ENCODE results near the gene TOP3A. TPM values are rescaled to one million over a fixed set of nuclear protein-coding genes. Genes with fewer than 3 reads are reported as not detected.
A peak's percentile ranks its signal among the peaks of the same experiment; 100 is the strongest.
"Not testable (repeated sequence)": the region's sequence is repeated elsewhere in the genome, so short reads cannot be mapped to it uniquely, and the experiment has no call there.

The TOP3A gene, protein sequence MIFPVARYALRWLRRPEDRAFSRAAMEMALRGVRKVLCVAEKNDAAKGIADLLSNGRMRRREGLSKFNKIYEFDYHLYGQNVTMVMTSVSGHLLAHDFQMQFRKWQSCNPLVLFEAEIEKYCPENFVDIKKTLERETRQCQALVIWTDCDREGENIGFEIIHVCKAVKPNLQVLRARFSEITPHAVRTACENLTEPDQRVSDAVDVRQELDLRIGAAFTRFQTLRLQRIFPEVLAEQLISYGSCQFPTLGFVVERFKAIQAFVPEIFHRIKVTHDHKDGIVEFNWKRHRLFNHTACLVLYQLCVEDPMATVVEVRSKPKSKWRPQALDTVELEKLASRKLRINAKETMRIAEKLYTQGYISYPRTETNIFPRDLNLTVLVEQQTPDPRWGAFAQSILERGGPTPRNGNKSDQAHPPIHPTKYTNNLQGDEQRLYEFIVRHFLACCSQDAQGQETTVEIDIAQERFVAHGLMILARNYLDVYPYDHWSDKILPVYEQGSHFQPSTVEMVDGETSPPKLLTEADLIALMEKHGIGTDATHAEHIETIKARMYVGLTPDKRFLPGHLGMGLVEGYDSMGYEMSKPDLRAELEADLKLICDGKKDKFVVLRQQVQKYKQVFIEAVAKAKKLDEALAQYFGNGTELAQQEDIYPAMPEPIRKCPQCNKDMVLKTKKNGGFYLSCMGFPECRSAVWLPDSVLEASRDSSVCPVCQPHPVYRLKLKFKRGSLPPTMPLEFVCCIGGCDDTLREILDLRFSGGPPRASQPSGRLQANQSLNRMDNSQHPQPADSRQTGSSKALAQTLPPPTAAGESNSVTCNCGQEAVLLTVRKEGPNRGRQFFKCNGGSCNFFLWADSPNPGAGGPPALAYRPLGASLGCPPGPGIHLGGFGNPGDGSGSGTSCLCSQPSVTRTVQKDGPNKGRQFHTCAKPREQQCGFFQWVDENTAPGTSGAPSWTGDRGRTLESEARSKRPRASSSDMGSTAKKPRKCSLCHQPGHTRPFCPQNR
- polyA plus RNA-seq (ENCODE audit: insufficient read length in 4 of 4) = 10 to 100 TPM; 34.3 to 41.7 (median 39.2) TPM

DNA sequence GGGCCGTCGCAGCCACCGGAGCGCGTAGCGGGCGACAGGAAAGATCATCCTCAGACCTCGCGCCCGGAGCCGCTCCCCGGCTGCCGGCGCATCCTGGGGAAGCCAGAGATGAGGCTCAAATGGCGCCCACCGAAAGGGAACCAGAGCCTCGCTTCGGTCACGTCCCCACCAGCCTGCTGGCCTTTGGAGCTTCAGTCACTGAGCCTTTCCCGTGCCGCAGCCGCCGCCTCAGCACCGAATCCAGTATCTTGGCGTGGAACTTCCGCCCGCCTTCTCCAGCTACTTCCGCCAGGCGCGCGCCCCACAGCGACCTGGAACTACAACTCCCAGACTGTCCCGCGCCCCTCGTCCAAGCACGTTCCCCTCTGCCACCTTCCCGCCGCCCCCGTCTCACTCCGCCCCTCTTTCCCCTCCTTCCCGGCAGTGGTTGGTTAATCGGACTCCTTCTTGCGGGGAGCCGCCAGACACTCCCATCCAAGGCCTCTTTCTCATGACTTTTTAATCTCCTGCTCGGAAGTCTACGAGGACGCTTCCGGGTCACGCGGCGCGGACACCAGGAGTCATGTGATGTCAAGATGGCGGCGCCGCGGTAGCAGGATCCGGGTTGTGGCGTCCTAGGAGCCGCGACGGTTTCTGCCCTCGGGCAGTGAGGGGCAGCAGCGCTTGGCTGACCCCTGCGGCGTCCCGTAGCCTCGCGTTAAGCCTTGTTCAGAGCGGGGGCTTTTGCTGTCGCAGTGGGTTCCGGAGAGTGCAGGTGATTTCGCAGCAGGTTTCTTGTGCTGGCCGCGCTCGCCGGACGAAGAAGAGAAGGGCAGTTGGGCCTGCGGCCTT lies at the start of gene TOP3A, which contains the start of gene SMCR8:
Gene TOP3A, minus strand, starts transcription at position 264 of the 831 bp plus-strand sequence. Its CDS starts 216 bp downstream, at position 48.
Gene SMCR8, plus strand, starts transcription at position 563 of the 831 bp plus-strand sequence. CDS start 497 bp downstream, outside the sequence.
- peak; percentile 86 to 96 (median 94) for DNase-seq (ENCODE audit: low read depth in 4 of 4, low spot score in 3 of 4)

DNA sequence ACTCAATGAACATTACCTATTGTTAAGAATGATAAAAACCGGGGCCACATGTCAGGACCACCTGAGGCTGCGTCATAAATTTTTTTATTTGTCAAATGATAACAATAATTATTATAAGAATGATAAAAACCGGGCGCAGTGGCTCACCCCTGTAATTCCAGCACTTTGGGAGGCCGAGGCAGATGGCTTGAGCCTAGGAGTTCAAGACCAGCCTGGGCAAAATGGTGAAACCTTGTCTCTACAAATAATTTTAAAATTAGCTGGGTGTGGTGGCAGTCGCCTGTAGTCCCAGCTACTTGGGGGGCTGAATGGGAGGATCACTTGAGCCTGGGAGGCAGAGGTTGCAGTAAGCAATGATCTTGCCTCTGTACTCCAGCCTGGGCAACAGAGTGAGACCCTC lies 49.4 kb upstream of the TOP3A start:
- DNase-seq (ENCODE audit: low read depth in 4 of 4, low spot score in 3 of 4) = no peak

DNA sequence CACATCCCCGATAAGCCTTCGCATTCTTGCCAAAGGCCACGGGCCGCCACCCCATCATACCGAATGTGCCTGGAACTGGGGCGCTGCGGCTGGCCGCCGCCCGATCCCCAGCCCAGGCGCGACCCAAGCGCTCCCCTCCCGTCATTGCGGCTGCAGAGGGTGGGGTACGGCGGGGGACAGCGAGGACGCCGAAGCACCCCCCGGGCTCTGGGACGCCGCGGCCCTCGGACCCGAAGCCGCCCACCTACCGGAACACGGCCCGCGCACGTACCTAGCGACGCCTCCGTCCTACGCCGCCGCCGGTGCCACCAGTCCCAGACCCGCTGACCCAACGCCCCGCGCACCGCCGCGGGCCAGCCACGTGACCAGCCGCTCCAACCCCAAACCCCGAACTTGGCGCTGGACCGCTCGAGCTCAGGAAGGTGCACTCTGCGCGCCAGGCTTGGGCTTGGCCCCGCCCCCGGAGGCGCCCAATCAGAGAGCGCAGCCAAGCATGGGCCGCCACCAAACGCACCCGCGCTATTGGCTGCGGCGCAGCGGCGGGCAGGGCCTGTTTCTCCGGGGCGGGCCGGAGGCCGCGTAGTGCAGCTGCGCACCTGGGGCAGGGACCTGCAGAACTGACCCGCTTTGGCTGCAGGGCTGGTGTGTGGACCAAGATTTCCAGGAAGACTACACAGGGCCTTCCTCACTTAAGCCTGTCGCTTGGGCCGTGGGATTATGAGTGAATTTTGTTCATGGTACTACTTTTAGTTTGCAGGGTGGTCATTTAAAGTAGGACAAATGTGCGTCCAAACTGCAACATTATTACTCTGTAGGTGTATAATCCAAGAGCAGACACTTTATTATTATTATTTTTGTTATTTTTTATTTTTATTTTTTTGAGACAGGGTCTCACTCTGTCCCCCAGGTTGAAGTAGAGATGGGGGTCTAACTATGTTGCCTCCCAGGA lies 48.6 kb upstream of the TOP3A start, which contains the start of gene SHMT1:
Gene SHMT1, minus strand, starts transcription at position 450 of the 949 bp plus-strand sequence. CDS start 7,569 bp downstream, outside the sequence.
- peak; percentile 75 to 84 (median 82) for DNase-seq (ENCODE audit: low read depth in 4 of 4, low spot score in 3 of 4)

DNA sequence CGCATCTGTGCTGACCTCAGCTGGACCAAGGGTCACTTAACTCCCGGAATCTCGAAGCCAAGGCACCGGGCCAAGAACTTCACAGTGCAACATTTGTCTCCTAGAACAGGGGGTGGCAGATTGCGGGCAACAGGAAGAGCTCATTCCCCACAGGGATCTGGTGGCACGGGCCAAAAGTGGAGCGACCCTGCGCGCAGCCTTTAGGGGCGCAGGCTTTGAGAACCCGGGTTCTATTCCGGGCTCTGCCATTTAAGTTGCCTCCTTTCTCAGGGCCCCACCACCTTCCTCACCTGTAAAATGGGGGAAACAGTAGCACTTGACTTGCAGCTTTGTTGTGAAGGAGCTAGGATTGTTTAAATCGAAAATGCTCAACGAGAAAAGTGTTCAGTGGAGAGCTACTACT lies 47.9 kb upstream of the TOP3A start:
- DNase-seq (ENCODE audit: low read depth in 4 of 4, low spot score in 3 of 4) = peak in 2 of 4 donors; percentile 38 to 47

DNA sequence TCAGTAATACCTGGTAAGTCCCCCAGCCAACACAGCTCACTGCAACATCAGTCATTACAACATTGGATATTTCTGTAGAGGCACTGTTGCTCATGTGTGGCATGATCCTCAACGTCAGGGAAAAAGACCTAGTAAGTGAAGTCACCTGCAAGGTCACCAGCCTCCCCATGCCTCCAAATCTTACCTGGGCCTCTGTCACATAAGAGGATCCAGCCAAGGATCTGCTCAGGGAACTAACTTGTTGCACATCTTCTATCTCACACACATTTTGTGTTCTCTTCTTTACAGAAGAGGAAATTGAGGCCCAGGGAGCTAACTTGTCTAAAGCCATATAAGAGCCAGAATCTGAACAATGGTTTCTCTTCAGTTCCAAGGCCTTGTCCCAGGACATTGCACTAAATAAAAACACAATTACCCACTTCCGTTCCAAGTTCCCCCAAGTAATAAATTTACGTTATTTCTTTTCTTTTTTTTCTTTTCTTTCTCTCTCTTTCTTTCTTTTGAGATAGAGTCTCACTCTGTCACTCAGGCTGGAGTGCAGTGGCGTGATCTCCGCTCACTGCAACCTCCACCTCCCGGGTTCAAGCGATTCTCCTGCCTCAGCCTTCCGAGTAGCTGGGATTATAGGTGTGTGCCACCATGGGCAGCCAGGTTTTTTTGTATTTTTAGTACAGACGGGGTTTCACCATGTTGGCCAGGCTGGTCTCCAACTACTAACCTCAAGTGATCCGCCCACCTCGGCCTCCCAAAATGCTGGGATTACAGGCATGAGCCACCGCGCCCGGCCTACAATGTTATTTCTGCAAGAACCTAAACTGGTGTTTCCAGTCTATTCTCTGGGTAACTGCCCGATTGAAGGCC lies 47.3 kb upstream of the TOP3A start:
- DNase-seq (ENCODE audit: low read depth in 4 of 4, low spot score in 3 of 4) = no peak

DNA sequence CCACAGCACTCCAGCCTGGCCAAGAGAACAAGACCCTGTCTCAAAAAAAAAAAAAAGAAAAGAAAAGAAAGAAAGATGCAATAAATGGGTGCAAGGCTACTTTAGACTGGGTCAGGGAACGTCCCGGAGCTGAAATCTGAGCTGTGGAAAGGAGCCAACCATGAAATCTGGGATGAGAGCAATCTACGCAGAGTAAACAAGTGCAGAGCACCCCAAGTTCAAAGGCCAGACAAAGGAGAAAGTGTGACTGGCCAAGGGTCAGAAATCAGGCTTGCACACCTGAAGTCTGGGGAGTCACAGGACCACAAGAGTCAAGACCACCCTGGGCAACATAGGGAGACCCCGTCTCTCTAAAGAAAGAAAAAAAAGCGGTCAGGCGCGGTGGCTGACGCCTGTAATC lies 45.7 kb upstream of the TOP3A start:
- no peak for DNase-seq (ENCODE audit: low read depth in 4 of 4, low spot score in 3 of 4)

DNA sequence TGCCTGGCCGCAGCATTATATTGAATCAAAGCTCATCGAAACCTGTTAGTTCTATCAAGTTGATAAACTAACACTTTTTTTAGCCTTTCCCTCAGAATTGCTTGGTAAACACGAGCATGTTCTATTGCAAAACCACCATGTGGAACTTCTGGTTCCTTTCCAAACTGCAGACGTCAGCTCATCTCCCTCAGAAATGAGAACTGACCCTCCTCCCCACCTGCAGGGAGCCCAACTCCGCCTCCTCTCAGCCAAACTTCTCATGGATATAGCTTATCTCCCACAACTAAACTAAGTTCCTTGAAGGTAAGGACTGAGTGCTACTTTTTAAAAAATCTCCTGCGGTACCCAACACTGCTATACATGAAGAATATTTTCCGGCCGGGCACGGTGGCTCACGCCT lies 41.8 kb upstream of the TOP3A start:
- no peak for DNase-seq (ENCODE audit: low read depth in 4 of 4, low spot score in 3 of 4)

DNA sequence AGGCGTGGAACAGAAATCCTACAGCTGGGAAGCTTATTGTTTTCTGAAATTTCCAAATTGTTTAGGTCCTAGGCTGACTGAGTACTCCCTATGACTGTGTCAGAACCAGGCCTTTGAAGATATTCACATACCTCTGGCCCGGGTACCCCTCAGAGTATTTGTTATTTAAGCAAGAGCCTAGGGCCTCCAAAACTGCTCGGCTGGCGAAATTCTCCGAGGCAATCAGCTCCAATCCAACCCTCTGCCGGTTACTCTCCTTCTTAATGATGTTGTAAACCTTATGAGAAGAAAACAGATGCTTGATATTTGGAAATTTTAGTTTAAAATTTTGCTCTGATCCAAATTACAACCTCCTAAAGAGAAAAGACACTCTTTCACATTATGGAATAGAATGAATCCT lies 38.7 kb upstream of the TOP3A start:
- no peak for DNase-seq (ENCODE audit: low read depth in 4 of 4, low spot score in 3 of 4)

DNA sequence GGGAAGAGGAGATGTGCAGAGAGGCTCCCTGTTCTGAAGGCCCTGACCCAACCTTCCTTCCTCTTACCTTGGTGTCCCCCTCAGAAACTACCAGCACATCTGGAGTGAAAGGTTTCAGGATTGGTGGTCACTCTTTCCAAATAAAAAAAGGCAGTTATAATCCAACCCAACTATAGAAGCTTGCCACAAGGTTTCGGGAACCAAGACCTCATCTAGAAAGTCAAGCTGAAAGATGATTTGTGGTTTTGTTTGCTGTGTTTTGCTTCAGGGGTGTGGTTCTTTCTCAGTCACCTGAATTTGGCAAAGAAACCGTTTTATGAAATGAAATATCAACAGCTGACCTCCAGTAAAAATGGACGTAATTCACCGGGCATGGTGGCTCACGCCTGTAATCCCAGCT lies 29.2 kb upstream of the TOP3A start:
- no peak for DNase-seq (ENCODE audit: low read depth in 4 of 4, low spot score in 3 of 4)

DNA sequence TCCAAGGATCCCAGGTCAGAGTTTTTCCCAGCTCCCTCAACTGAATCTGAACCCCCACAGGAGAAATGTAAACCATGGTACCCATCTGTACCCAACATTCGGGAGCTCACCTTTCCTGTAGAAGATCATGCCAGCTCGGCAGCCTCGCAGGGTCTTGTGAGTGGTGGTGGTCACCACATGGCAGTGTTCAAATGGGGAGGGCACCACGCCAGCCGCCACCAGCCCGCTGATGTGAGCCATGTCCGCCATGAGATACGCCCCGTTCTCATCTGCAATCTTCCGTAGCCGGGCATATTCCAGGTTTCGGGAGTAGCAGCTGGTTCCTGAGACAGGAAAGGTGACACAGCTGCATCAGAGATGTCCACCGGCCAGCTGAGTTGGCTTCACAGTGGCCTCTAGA lies 25.1 kb upstream of the TOP3A start:
- DNase-seq (ENCODE audit: low read depth in 4 of 4, low spot score in 3 of 4) = no peak

DNA sequence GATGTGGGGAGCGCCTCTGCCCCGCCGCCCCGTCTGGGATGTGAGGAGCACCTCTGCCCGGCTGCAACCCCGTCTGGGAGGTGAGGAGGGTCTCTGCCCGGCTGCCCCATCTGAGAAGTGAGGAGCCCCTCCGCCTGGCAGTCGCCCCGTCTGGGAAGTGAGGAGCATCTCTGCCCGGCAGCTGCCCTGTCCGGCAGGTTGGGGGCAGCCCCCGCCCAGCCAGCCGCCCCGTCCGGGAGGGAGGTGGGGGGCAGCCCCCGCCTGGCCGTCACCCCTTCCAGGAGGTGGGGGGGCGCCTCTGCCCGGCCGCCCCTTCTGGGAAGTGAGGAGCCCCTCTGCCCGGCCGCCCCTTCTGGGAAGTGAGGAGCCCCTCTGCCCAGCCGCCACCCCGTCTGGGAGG lies 23.4 kb upstream of the TOP3A start:
- DNase-seq (ENCODE audit: low read depth in 4 of 4, low spot score in 3 of 4) = not testable (repeated sequence)

DNA sequence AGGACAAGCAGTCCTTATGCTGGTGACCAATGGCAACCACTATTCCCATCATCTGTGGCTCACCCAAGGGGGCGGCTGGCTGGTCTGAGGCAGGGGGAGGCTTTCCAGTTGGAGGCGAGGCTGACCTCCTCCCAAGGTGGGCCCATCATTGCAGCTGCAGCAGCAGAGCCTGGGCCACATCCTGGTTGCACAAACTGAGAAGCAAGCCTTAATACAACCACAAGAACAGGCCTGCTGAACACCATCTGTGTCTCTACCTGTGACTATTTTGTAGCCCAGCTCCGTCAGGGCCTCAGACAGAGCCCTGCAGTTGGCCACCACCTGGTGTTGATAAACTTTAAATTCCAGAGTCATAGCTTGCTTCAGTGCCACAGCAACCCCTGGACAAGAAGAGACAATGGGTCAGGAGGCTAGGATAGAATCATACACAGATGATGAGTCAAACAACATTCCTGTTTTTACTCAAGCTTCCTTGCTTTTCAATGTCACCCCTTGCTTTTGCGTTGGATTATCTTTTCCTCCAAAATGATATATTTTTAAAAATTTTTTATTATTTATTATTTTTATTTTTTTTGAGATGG lies 18.2 kb upstream of the TOP3A start:
- no peak for DNase-seq (ENCODE audit: low read depth in 4 of 4, low spot score in 3 of 4)

DNA sequence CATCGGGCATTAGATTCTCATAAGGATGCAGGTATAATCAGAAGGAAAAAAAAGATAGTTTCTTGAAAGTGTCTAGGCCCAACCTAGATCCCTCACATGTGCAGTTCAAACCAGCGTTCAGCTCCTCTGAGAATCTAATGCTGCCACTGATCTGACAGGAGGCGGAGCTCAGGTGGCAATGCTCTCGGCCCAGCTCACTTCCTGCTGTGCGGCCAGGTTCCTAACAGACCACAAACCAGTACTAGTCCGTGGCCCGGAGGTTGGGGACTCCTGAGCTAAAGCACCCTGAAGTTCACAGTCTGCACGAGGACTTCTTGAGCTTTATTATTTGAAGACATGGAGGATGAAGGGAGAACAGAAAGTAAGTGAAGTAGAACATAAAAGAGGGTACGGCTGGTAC lies 17.1 kb upstream of the TOP3A start:
- DNase-seq (ENCODE audit: low read depth in 4 of 4, low spot score in 3 of 4) = no peak

DNA sequence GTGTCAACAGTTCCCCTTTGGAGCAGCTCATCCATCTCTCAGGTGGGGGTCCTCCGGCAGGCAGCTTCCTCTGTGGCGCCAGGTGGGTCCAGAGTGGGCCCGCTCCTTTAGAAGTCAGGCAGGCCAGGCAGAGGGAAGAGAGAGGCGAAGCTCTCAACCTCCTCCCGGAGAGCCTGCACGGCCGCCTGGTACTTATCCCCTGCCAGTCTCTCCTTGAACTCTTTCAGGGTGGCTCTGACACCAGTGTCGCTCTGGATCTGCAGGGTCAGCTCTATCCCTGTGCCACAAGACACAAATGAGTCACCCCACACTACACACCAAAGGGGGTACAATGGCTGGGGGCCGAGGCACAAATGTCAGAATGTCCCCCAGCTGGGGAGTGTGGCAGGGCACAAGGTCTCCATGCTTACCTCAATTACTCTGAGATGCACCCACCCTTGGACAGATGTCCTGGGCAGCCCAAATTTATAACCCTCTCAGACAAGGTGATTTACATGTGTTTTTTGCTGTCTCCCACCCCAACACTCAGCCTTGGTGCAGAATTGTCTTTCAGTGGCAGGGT lies 13.9 kb upstream of the TOP3A start:
- no peak for DNase-seq (ENCODE audit: low read depth in 4 of 4, low spot score in 3 of 4)

DNA sequence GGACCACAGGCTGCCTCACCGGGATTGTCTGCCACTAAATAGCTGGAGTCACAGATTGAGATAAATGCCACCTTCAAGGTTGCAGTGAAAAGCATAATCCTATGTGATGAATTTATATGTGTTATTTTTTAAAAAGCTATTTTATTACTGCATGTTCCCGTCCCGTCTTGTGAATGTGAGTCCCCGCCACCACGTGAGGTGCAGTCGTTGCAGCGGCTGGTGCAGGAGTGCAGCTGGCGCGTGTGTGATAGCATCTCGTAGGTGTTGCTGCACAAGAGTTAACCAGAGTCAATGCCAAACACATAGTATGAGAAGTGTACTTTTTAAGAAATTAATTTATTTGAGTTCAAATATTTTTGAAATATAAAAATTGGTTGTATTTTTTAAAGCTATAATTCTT lies 12.8 kb upstream of the TOP3A start:
- DNase-seq (ENCODE audit: low read depth in 4 of 4, low spot score in 3 of 4) = no peak

DNA sequence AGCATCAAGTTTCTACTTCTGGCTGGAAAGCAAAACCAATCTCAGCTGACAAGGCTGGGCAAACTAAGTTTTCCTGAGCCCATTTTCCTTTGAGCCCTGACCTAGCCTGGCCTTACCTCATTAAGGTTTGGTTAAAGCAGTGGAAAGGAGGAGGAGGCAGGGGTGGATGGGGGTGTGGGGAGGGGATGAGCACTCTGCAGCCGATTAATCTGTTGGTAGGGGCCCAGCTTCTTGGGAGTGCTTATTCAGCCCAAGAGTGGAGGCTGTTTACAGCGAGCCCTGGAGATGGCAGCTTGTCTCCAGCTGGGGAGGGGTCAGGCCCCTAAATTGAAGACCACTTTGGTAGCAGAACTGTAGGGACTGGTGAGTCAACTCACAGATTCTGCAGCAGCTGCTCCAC lies 12.3 kb upstream of the TOP3A start:
- DNase-seq (ENCODE audit: low read depth in 4 of 4, low spot score in 3 of 4) = no peak

DNA sequence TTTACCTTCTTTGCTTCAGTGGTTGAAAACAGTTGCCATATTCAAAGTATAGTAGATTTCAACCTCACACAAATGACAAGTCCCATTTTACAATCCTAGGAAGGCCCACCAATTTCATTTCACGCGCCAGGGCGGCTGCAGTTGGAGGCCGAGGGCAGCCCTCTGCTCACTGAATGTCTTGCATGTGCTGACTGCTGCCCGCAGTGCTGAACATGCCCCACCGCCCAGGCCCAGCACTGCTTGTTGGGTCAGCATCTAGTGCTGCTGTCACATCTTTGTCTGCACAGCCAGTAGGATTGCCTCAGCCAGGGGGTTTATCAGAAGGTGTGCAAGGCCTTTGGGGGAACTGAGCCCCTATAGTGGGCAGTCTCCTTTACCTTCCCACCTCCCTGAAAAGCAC lies 11.8 kb upstream of the TOP3A start:
- no peak for DNase-seq (ENCODE audit: low read depth in 4 of 4, low spot score in 3 of 4)

Data from right renal pelvis (tissue), 4 donors.